ENCODE data around the gene ATP5ME. TPM values are rescaled to one million over a fixed set of nuclear protein-coding genes. Genes with fewer than 3 reads are reported as not detected.

ATP5ME gene
- total and polyA plus RNA-seq, 2 of the 13 experiments (the other 11 are each of a cell fraction or from before 2014, with no cell fraction given), result 305 to 753 TPM

GRCh38 chr4:674172-675035 is at the start of gene ATP5ME, which contains the start of gene MYL5 (continued):
- TF ChIP-seq MYPOP (CRISPR knock-in tag; IDR thresholded peaks at IDR 0.05) (0 out of 2 replicates have a peak, but pooled peaks have one; percentile 63), ISX (CRISPR knock-in tag; conservative IDR thresholded peaks at IDR 0.05) (no peak), ZSCAN30 (CRISPR knock-in tag; IDR thresholded peaks at IDR 0.05) (no peak), ATF1 (CRISPR knock-in tag; IDR thresholded peaks at IDR 0.05) (no peak), ZNF503 (CRISPR knock-in tag; IDR thresholded peaks at IDR 0.05) (no peak; the same call in 1 of the 2 replicates), FOXO1 (CRISPR knock-in tag; IDR thresholded peaks at IDR 0.05) (no peak; the same call in 1 of the 2 replicates), ATF7-NPFF (CRISPR knock-in tag; IDR thresholded peaks at IDR 0.05; ENCODE audit: low read depth) (no peak), ZUFSP (CRISPR knock-in tag; IDR thresholded peaks at IDR 0.05; ENCODE audit: borderline replicate concordance) (no peak), ZFP1 (CRISPR knock-in tag; IDR thresholded peaks at IDR 0.05) (peak; percentile 58; the same call in 1 of the 2 replicates), ZNF546 (CRISPR knock-in tag; conservative IDR thresholded peaks at IDR 0.05) (peak; percentile 71; the same call in 1 of the 2 replicates), ELF4 (CRISPR knock-in tag; IDR thresholded peaks at IDR 0.05; ENCODE audit: borderline replicate concordance) (no peak), ZFP41 (CRISPR knock-in tag; IDR thresholded peaks at IDR 0.05; ENCODE audit: borderline replicate concordance) (0 out of 2 replicates have a peak, but pooled peaks have one; percentile 50), LCORL (IDR thresholded peaks at IDR 0.05) (no peak), LCORL (CRISPR knock-in tag; IDR thresholded peaks at IDR 0.05) (peak; percentile 61; the same call in 1 of the 2 replicates), SP5 (CRISPR knock-in tag; IDR thresholded peaks at IDR 0.05; ENCODE audit: borderline replicate concordance, low read depth) (peak; percentile 37; the same call in 1 of the 2 replicates)
- TF ChIP-seq, protein P1, sequence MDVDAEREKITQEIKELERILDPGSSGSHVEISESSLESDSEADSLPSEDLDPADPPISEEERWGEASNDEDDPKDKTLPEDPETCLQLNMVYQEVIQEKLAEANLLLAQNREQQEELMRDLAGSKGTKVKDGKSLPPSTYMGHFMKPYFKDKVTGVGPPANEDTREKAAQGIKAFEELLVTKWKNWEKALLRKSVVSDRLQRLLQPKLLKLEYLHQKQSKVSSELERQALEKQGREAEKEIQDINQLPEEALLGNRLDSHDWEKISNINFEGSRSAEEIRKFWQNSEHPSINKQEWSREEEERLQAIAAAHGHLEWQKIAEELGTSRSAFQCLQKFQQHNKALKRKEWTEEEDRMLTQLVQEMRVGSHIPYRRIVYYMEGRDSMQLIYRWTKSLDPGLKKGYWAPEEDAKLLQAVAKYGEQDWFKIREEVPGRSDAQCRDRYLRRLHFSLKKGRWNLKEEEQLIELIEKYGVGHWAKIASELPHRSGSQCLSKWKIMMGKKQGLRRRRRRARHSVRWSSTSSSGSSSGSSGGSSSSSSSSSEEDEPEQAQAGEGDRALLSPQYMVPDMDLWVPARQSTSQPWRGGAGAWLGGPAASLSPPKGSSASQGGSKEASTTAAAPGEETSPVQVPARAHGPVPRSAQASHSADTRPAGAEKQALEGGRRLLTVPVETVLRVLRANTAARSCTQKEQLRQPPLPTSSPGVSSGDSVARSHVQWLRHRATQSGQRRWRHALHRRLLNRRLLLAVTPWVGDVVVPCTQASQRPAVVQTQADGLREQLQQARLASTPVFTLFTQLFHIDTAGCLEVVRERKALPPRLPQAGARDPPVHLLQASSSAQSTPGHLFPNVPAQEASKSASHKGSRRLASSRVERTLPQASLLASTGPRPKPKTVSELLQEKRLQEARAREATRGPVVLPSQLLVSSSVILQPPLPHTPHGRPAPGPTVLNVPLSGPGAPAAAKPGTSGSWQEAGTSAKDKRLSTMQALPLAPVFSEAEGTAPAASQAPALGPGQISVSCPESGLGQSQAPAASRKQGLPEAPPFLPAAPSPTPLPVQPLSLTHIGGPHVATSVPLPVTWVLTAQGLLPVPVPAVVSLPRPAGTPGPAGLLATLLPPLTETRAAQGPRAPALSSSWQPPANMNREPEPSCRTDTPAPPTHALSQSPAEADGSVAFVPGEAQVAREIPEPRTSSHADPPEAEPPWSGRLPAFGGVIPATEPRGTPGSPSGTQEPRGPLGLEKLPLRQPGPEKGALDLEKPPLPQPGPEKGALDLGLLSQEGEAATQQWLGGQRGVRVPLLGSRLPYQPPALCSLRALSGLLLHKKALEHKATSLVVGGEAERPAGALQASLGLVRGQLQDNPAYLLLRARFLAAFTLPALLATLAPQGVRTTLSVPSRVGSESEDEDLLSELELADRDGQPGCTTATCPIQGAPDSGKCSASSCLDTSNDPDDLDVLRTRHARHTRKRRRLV (CRISPR knock-in tag; IDR thresholded peaks at IDR 0.05), result peak; percentile 64; the same call in 1 of the 2 replicates
- TF ChIP-seq, protein P2, sequence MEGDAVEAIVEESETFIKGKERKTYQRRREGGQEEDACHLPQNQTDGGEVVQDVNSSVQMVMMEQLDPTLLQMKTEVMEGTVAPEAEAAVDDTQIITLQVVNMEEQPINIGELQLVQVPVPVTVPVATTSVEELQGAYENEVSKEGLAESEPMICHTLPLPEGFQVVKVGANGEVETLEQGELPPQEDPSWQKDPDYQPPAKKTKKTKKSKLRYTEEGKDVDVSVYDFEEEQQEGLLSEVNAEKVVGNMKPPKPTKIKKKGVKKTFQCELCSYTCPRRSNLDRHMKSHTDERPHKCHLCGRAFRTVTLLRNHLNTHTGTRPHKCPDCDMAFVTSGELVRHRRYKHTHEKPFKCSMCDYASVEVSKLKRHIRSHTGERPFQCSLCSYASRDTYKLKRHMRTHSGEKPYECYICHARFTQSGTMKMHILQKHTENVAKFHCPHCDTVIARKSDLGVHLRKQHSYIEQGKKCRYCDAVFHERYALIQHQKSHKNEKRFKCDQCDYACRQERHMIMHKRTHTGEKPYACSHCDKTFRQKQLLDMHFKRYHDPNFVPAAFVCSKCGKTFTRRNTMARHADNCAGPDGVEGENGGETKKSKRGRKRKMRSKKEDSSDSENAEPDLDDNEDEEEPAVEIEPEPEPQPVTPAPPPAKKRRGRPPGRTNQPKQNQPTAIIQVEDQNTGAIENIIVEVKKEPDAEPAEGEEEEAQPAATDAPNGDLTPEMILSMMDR (CRISPR knock-in tag; IDR thresholded peaks at IDR 0.05), result peak; percentile 97

All from HepG2 (cell line).